CD4-positive, alpha-beta T cell (primary cell): ENCODE results near the gene AADACL4. TPM values are rescaled to one million over a fixed set of nuclear protein-coding genes. Genes with fewer than 3 reads are reported as not detected.

Experiments used
- ATAC-seq: fragments of 200-7000 bp; cut with Tn5 transposase; one replicate; pipeline ENCODE4 v1.10.0; 2022; ENCODE audit warnings: mild to moderate bottlenecking; ENCODE audit not compliant: poor library complexity
- CTCF ChIA-PET: fragments of 350-600 bp; sonication (Branson Sonifier 250); formaldehyde crosslinking; loops from one replicate; lab custom pipeline; 2021; ENCODE audit warnings: antibody characterized with exemption, inconsistent platforms; lab: Charles Lee
- POLR2A ChIA-PET: fragments of 350-600 bp; sonication (Branson Sonifier 250); formaldehyde crosslinking; loops from one replicate; lab custom pipeline; 2021; ENCODE audit warnings: antibody characterized with exemption, inconsistent platforms; lab: Charles Lee
- DNase-seq, 14 experiments: peaks; one replicate each; pipeline ENCODE4 v3.0.0-alpha.2; 2013 to 2020; ENCODE audit warnings: mixed read lengths in 2 of 14
- H3K27ac ChIP-seq, 2 donors: one replicate each; pipeline versions ENCODE4 v1.5.1 to v1.7.0; 2013; ENCODE audit warnings: low read length in 2 of 2, low read depth in 1 of 2, mild to moderate bottlenecking in 1 of 2
- H3K27me3 ChIP-seq, 2 experiments: 1 replicate in 1 of 2; 2 replicates in 1 of 2; pipeline versions ENCODE4 v1.6.1 to v1.7.0; 2013; ENCODE audit warnings: low read length in 2 of 2, control low read depth in 1 of 2, mild to moderate bottlenecking in 1 of 2, moderate library complexity in 1 of 2; ENCODE audit not compliant: insufficient read depth in 2 of 2, control insufficient read depth in 1 of 2
- H3K36me3 ChIP-seq: one replicate; pipeline ENCODE4 v1.6.1; 2013; ENCODE audit warnings: low read length, control low read depth; ENCODE audit not compliant: insufficient read depth
- H3K4me1 ChIP-seq: one replicate; pipeline ENCODE4 v1.6.1; 2013; ENCODE audit warnings: low read length, control low read depth; ENCODE audit not compliant: insufficient read depth
- H3K4me3 ChIP-seq: one replicate; pipeline ENCODE4 v1.5.1; 2013; ENCODE audit warnings: mild to moderate bottlenecking, low read length, moderate library complexity
- H3K9me3 ChIP-seq, 2 experiments: 1 replicate in 1 of 2; 2 replicates in 1 of 2; pipeline versions ENCODE4 v1.6.1 to v1.7.0; 2013; ENCODE audit warnings: low read length in 2 of 2, mild to moderate bottlenecking in 2 of 2, control low read depth in 1 of 2, moderate library complexity in 1 of 2; ENCODE audit not compliant: control insufficient read depth in 1 of 2, insufficient read depth in 1 of 2
- H3K27ac Mint-ChIP-seq: one replicate; pipeline ENCODE4 v1.8.0; 2020; ENCODE audit warnings: mixed read lengths
- H3K27me3 Mint-ChIP-seq: one replicate; pipeline ENCODE4 v1.8.0; 2021; ENCODE audit warnings: mixed read lengths
- H3K36me3 Mint-ChIP-seq: one replicate; pipeline ENCODE4 v1.8.0; 2021; ENCODE audit warnings: low read depth, mixed read lengths
- H3K4me1 Mint-ChIP-seq: one replicate; pipeline ENCODE4 v1.8.0; 2021; ENCODE audit warnings: low read depth, mixed read lengths
- H3K4me3 Mint-ChIP-seq: one replicate; pipeline ENCODE4 v1.8.0; 2020; ENCODE audit warnings: mild to moderate bottlenecking, mixed read lengths
- H3K9me3 Mint-ChIP-seq: one replicate; pipeline ENCODE4 v1.8.0; 2020; ENCODE audit warnings: mixed read lengths
- intact Hi-C, 2 experiments: fragments of 100-400 bp; cut with DNase I in 1 of 2; cut with micrococcal nuclease in 1 of 2; formaldehyde crosslinking; loops; one replicate each; pipeline versions ENCODE4 v1.15.1 to v1.9.0; 2023 to 2025; cut with DNase I, micrococcal nuclease
- total RNA-seq, 174 experiments: library from RNA in 2 of 174; stranded (reverse) in 2 of 174; gene quantifications; one replicate each; pipeline ENCODE4 v1.2.3 and lab custom pipeline; 2021 to 2026
- TF ChIP-seq, protein P1 (sequence below): fragments of 200-600 bp; IDR thresholded peaks from one replicate; pipeline ENCODE4 v1.8.0; 2022; ENCODE audit warnings: antibody characterized with exemption, mild to moderate bottlenecking

AADACL4 gene
- total RNA-seq, 2 experiments from 2014 or later: not detected

GRCh38 chr1:12629985-12630760 is 13.7 kb upstream of the AADACL4 start:
- H3K27ac ChIP-seq: no peak overlapping the region
- H3K27me3 Mint-ChIP-seq: peaks cover 3% of the 10 kb centered on the region
- H3K36me3 Mint-ChIP-seq: no peaks in the 10 kb centered on the region
- peaks cover 16% of the 10 kb centered on the region for H3K4me1 ChIP-seq
- H3K4me3 ChIP-seq: no peak overlapping the region
- no peaks in the 10 kb centered on the region for H3K9me3 ChIP-seq
- H3K27ac Mint-ChIP-seq: no peak overlapping the region
- H3K36me3 ChIP-seq: no peaks in the 10 kb centered on the region
- peaks cover 17% of the 10 kb centered on the region for H3K4me1 Mint-ChIP-seq
- intact Hi-C loops: no loop called here
- ATAC-seq: no peak
- POLR2A ChIA-PET: no interaction called here
- no peak for DNase-seq
- H3K27me3 ChIP-seq: no peaks in the 10 kb centered on the region
- H3K4me3 Mint-ChIP-seq: no peak overlapping the region
- TF ChIP-seq, protein P1, sequence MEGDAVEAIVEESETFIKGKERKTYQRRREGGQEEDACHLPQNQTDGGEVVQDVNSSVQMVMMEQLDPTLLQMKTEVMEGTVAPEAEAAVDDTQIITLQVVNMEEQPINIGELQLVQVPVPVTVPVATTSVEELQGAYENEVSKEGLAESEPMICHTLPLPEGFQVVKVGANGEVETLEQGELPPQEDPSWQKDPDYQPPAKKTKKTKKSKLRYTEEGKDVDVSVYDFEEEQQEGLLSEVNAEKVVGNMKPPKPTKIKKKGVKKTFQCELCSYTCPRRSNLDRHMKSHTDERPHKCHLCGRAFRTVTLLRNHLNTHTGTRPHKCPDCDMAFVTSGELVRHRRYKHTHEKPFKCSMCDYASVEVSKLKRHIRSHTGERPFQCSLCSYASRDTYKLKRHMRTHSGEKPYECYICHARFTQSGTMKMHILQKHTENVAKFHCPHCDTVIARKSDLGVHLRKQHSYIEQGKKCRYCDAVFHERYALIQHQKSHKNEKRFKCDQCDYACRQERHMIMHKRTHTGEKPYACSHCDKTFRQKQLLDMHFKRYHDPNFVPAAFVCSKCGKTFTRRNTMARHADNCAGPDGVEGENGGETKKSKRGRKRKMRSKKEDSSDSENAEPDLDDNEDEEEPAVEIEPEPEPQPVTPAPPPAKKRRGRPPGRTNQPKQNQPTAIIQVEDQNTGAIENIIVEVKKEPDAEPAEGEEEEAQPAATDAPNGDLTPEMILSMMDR: no peak
- CTCF ChIA-PET: interaction anchor here (1.1 kb wide), 1 partner anchor 29 kb away, joined by 3 read pairs; no protein-coding TSS in a partner anchor
- no peaks in the 10 kb centered on the region for H3K9me3 Mint-ChIP-seq

DNA sequence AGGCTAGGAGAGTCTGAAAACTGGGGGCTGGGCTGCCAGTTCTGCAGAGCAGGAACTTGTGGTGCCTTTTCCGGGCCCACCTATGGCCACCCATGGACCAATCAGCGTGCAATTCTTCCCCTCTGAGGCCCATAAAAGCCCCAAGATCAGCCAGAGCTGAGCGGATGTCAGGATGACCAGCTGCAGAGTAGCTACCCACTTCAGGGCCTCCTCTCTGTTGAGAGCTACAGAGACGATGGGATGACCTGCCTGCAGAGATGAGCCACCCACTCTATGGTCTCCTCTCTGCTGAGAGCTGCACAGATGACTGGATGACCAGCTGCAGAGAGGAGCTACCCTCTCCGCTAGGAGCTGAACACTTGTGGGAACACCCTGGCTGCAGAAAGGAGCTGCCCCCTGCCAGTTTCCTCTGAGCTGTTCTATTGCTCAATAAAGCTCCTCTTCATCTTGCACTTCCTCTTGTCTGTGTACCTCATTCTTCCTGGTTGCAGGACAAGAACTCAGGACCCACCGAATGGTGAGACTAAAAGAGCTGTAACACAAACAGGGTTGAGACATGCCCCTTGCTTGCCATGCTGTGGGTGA is 12.8 kb upstream of the AADACL4 start:
- intact Hi-C loops: no loop called here
- ChIA-PET CTCF (no interaction called here), POLR2A (no interaction called here)
- TF ChIP-seq, protein P1: no peak
- no peaks in the 10 kb centered on the region for H3K36me3 ChIP-seq
- peaks cover 5% of the 10 kb centered on the region for H3K27me3 Mint-ChIP-seq
- no peaks in the 10 kb centered on the region for H3K9me3 ChIP-seq
- H3K9me3 Mint-ChIP-seq: no peaks in the 10 kb centered on the region
- no peak overlapping the region for H3K4me3 ChIP-seq
- H3K27ac ChIP-seq: no peak overlapping the region
- H3K4me1 ChIP-seq: peaks cover 16% of the 10 kb centered on the region
- no peak for ATAC-seq
- no peak for DNase-seq
- H3K36me3 Mint-ChIP-seq: no peaks in the 10 kb centered on the region
- no peak overlapping the region for H3K27ac Mint-ChIP-seq
- peaks cover 20% of the 10 kb centered on the region for H3K4me1 Mint-ChIP-seq
- H3K4me3 Mint-ChIP-seq: no peak overlapping the region
- no peaks in the 10 kb centered on the region for H3K27me3 ChIP-seq

- Histone ChIP-seq H3K36me3 (no peaks in the 10 kb centered on the region), H3K27ac (no peak overlapping the region), H3K9me3 (no peaks in the 10 kb centered on the region), H3K4me3 (no peak overlapping the region), H3K27me3 (no peaks in the 10 kb centered on the region), H3K4me1 (peaks cover 16% of the 10 kb centered on the region)
- H3K36me3 Mint-ChIP-seq: no peaks in the 10 kb centered on the region
- no peak overlapping the region for H3K27ac Mint-ChIP-seq
- ATAC-seq (no peak), DNase-seq (no peak)
- peaks cover 5% of the 10 kb centered on the region for H3K27me3 Mint-ChIP-seq
- ChIA-PET POLR2A (interaction anchor here (0.5 kb wide), 1 partner anchor 53 kb away, joined by 3 read pairs; no protein-coding TSS in a partner anchor), CTCF (no interaction called here)
- H3K4me3 Mint-ChIP-seq: no peak overlapping the region
- TF ChIP-seq, protein P1: no peak
- intact Hi-C loops: no loop called here
- peaks cover 18% of the 10 kb centered on the region for H3K4me1 Mint-ChIP-seq
- no peaks in the 10 kb centered on the region for H3K9me3 Mint-ChIP-seq
Measured at GRCh38 chr1:12631571-12631970, 12.3 kb upstream of the AADACL4 start.
